K562 (cell line): ENCODE results near the gene HMGN1. TPM values are rescaled to one million over a fixed set of nuclear protein-coding genes. Genes with fewer than 3 reads are reported as not detected.

ENCODE experiments used
- C11orf30 ChIP-seq: fragments of 450-650 bp; IDR thresholded peaks from 2 replicates; pipeline ENCODE4 v1.6.1; 2016; ENCODE audit warnings: low read depth, mild to moderate bottlenecking
- CCNT2 ChIP-seq: IDR thresholded peaks from 2 replicates; pipeline ENCODE4 v1.6.1; 2011; ENCODE audit warnings: borderline replicate concordance, low read depth, mild to moderate bottlenecking, moderate library complexity, mixed read lengths, low read length; ENCODE audit not compliant: insufficient read length; ENCODE audit errors: extremely low read depth
- GTF2E2 ChIP-seq: fragments of 200-800 bp; sonication (Bioruptor generic); IDR thresholded peaks from 2 replicates; pipeline ENCODE4 v1.6.1; 2016; ENCODE audit warnings: missing genetic modification characterization, missing compliant biosample characterization
- HCFC1 ChIP-seq: IDR thresholded peaks from 2 replicates; pipeline ENCODE4 v1.6.1; 2012; ENCODE audit warnings: low read depth, low read length, improper control_type of control experiment
- HNRNPUL1 ChIP-seq: fragments of 200-400 bp; formaldehyde crosslinking; IDR thresholded peaks from 2 replicates; pipeline ENCODE4 v1.6.1; 2017; ENCODE audit warnings: low read length
- KLF6 ChIP-seq: fragments of 250-450 bp; sonication (Bioruptor Pico); IDR thresholded peaks from 2 replicates; pipeline ENCODE4 v1.4.0; 2020; ENCODE audit warnings: mild to moderate bottlenecking, moderate library complexity, borderline replicate concordance
- MAFK ChIP-seq: IDR thresholded peaks from 2 replicates; pipeline ENCODE4 v1.6.1; 2011; ENCODE audit warnings: low read length, improper control_type of control experiment
- MCM3 ChIP-seq: fragments of 450-650 bp; IDR thresholded peaks from 2 replicates; pipeline ENCODE4 v1.6.1; 2016
- MYC ChIP-seq, 2 experiments: fragments of 250-450 bp in 1 of 2; sonication (Bioruptor Pico) in 1 of 2; IDR thresholded peaks; 2 replicates each; pipeline versions ENCODE4 v1.5.1 to v1.6.1; 2012 to 2021; ENCODE audit warnings: low read depth in 2 of 2, borderline replicate concordance in 1 of 2, improper control_type of control experiment in 1 of 2, low read length in 1 of 2, mild to moderate bottlenecking in 1 of 2, moderate library complexity in 1 of 2
- NCOA1 ChIP-seq: fragments of 450-650 bp; IDR thresholded peaks from 2 replicates; pipeline ENCODE4 v1.6.1; 2016; ENCODE audit warnings: low read depth
- NFE2 ChIP-seq: IDR thresholded peaks from 2 replicates; pipeline ENCODE4 v1.6.1; 2014; ENCODE audit warnings: antibody characterized with exemption, low read depth
- NRF1 ChIP-seq, 2 experiments: fragments of 450-650 bp; IDR thresholded peaks in 1 of 2; conservative IDR thresholded peaks in 1 of 2; 2 replicates each; pipeline ENCODE4 v1.6.1; 2014; ENCODE audit warnings: mild to moderate bottlenecking in 2 of 2
- POLR2B ChIP-seq: fragments of 450-650 bp; IDR thresholded peaks from 2 replicates; pipeline ENCODE4 v1.6.1; 2018; ENCODE audit warnings: low read depth; ENCODE audit not compliant: partially characterized antibody
- PYGO2 ChIP-seq: fragments of 450-650 bp; IDR thresholded peaks from 2 replicates; pipeline ENCODE4 v1.6.1; 2016; ENCODE audit warnings: mild to moderate bottlenecking, missing genetic modification characterization, moderate library complexity, missing compliant biosample characterization
- SIX5 ChIP-seq, 2 experiments: IDR thresholded peaks; 2 replicates each; pipeline ENCODE4 v1.6.1; 2011; ENCODE audit warnings: low read length in 2 of 2, borderline replicate concordance in 1 of 2, low read depth in 1 of 2, mild to moderate bottlenecking in 1 of 2, moderate library complexity in 1 of 2; ENCODE audit not compliant: insufficient read depth in 1 of 2
- SREBF2 ChIP-seq: sonication (generic); formaldehyde crosslinking; IDR thresholded peaks from 2 replicates; pipeline ENCODE4 v1.4.0; 2020; ENCODE audit warnings: mild to moderate bottlenecking, missing genetic modification reagents
- SRF ChIP-seq, 2 experiments: fragments of 250-450, 450-650 bp in 1 of 2; sonication (Bioruptor Pico) in 1 of 2; sonication (generic) in 1 of 2; formaldehyde crosslinking; IDR thresholded peaks; 2 replicates each; pipeline versions ENCODE4 v1.5.0 to v1.5.1; 2020 to 2022; ENCODE audit warnings: mild to moderate bottlenecking in 1 of 2, missing genetic modification reagents in 1 of 2
- polyA plus RNA-seq, 8 experiments: library from polyadenylated mRNA; depleted of rRNA in 4 of 8; stranded (reverse) in 5 of 8; unstranded in 3 of 8; fragments of >200 nt; fragmentation: Nextera tagmentation in 2 of 8; fragmentation: Illumina TruSeq in 1 of 8; extraction: Ambion mirVana in 2 of 8; extraction: Trizol in 1 of 8; gene quantifications; 2 replicates each; pipeline versions ENCODE4 v1.2.1 to v1.2.3, GENCODE V29; 2011 to 2014; ENCODE audit warnings: inconsistent platforms in 1 of 8, missing spikeins in 1 of 8
- total RNA-seq, 7 experiments: library from RNA; depleted of rRNA in 6 of 7; stranded (reverse); fragments of >200 nt in 6 of 7; fragmentation: Illumina TruSeq in 2 of 7; extraction: Trizol in 2 of 7; gene quantifications; 2 replicates each; pipeline versions ENCODE4 v1.2.1 to v1.2.3, GENCODE V29; 2011 to 2021; ENCODE audit warnings: low replicate concordance in 1 of 7
- TF ChIP-seq, protein P1 (sequence below): sonication (generic); formaldehyde crosslinking; IDR thresholded peaks from 2 replicates; pipeline ENCODE4 v1.9.0; 2022; ENCODE audit warnings: mild to moderate bottlenecking, missing genetic modification reagents
- TF ChIP-seq, protein P2 (sequence below): sonication (generic); formaldehyde crosslinking; IDR thresholded peaks from 2 replicates; pipeline ENCODE4 v1.5.0; 2020; ENCODE audit warnings: missing genetic modification reagents

HMGN1 gene
- total and polyA plus RNA-seq, 9 of the 15 experiments (the other 6 are each of a cell fraction or from before 2014, with no cell fraction given): 124 to 626 (median 498) TPM

DNA sequence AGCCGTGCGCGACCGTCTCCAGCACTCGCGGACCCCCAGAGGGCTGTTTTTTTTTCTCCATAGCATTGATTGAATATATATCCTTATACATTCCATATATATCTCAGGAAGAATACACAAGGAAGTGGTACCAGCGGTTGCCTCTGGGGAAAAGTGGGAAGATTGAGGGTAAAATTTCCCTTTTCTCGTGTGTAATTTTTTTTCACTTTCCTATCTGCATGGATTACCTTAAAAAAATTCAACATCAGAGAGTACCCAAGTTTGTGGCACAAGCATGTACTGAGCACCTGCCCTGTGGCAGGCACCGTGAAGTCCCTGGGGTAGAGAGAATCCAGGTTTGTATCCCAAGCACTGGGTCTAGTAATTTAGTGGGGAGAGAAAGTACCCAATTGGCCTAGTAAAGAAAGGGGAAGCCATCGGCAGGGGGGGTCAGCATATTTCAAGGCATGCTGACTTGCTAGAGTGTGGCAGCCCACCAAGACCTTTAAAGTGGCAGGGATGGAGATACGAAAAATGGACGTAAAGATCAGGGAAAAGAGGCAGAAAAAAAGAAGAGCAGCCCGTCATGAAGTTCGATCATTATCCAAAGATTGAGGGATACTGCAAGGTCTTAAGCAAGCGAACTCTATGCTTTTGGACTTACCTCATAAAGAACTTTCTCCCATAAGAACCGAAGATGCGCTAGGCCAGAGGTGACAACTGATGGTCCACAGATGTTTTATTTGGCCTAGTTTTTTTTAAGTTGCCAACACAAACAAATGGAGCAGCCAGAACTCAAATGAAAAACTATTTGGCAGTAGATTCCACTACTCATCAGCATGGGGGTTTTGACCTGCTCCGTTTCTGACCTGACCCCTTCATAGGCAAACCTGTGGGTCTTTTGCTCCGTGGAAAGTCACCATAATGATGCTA, 1.5 kb upstream of the HMGN1 start (continued):
- TF ChIP-seq SRF (CRISPR knock-in tag; IDR thresholded peaks at IDR 0.05) (0 out of 4 replicates have a peak, but pooled peaks of 1 of the 2 experiments have one; percentile 5), POLR2B (peak; percentile 42), CCNT2 (no peak), C11orf30 (peak; percentile 51; the same call in 1 of the 2 replicates), NFE2 (0 out of 2 replicates have a peak, but pooled peaks have one; percentile 11), GTF2E2 (tag) (peak; percentile 77; the same call in 1 of the 2 replicates), SIX5 (IDR thresholded peaks at IDR 0.05; ENCODE audit: borderline replicate concordance in 1 of 2, insufficient read depth in 1 of 2, low read depth in 1 of 2, low read length in 2 of 2) (no peak), NCOA1 (no peak), MAFK (peak; percentile 33; the same call in 1 of the 2 replicates), KLF6 (CRISPR knock-in tag) (no peak), NRF1 (conservative IDR thresholded peaks at IDR 0.05 in 1 of 2, IDR thresholded peaks at IDR 0.05 in 1 of 2) (no peak), HNRNPUL1 (no peak), SREBF2 (CRISPR knock-in tag) (0 out of 2 replicates have a peak, but pooled peaks have one; percentile 28), MCM3 (no peak), MYC (IDR thresholded peaks at IDR 0.05; ENCODE audit: low read depth, low read length) (0 out of 2 replicates have a peak, but pooled peaks have one; percentile 38), MYC (CRISPR knock-in tag; IDR thresholded peaks at IDR 0.05; ENCODE audit: borderline replicate concordance, low read depth) (no peak), PYGO2 (tag) (no peak), HCFC1 (no peak)
- TF ChIP-seq, protein P1, sequence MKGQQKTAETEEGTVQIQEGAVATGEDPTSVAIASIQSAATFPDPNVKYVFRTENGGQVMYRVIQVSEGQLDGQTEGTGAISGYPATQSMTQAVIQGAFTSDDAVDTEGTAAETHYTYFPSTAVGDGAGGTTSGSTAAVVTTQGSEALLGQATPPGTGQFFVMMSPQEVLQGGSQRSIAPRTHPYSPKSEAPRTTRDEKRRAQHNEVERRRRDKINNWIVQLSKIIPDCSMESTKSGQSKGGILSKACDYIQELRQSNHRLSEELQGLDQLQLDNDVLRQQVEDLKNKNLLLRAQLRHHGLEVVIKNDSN (CRISPR knock-in tag): no peak
- TF ChIP-seq, protein P2, sequence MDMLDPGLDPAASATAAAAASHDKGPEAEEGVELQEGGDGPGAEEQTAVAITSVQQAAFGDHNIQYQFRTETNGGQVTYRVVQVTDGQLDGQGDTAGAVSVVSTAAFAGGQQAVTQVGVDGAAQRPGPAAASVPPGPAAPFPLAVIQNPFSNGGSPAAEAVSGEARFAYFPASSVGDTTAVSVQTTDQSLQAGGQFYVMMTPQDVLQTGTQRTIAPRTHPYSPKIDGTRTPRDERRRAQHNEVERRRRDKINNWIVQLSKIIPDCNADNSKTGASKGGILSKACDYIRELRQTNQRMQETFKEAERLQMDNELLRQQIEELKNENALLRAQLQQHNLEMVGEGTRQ (CRISPR knock-in tag): no peak
